ENCODE measurements around the gene C19orf44.
"Not testable (repeated sequence)": the region's sequence is repeated elsewhere in the genome, so short reads cannot be mapped to it uniquely, and the experiment has no call there.

Gene C19orf44

GRCh38 chr19:16535381-16535780 lies 39.2 kb downstream of the C19orf44 start:
- no peak for DNase-seq (ENCODE audit: low read depth in 2 of 2)

- no peak for DNase-seq (ENCODE audit: low read depth in 2 of 2)
Observed at GRCh38 chr19:16536130-16536529, 39.9 kb downstream of the C19orf44 start.

- DNase-seq (ENCODE audit: low read depth in 2 of 2) = no peak
Observed at GRCh38 chr19:16537111-16537510, 40.9 kb downstream of the C19orf44 start.

GRCh38 chr19:16540948-16541347 lies 44.8 kb downstream of the C19orf44 start:
- DNase-seq (ENCODE audit: low read depth in 2 of 2) = no peak

GRCh38 chr19:16541526-16542044 lies 45.4 kb downstream of the C19orf44 start:
- no peak for DNase-seq (ENCODE audit: low read depth in 2 of 2)

- peak; percentile 86 to 90 for DNase-seq (ENCODE audit: low read depth in 2 of 2)
Observed at GRCh38 chr19:16542045-16542909, 46.1 kb downstream of the C19orf44 start, which contains the start of gene CHERP. Gene CHERP (minus strand): TSS chr19:16542437. CDS start chr19:16542378, 59 bp downstream.

GRCh38 chr19:16542910-16543472 lies 46.8 kb downstream of the C19orf44 start:
- no peak for DNase-seq (ENCODE audit: low read depth in 2 of 2)

GRCh38 chr19:16543734-16544133 lies 47.5 kb downstream of the C19orf44 start:
- not testable (repeated sequence) for DNase-seq (ENCODE audit: low read depth in 2 of 2)

GRCh38 chr19:16544473-16545231 lies 48.5 kb downstream of the C19orf44 start:
- DNase-seq (ENCODE audit: low read depth in 2 of 2) = no peak

GRCh38 chr19:16548956-16549355 lies 52.8 kb downstream of the C19orf44 start:
- no peak for DNase-seq (ENCODE audit: low read depth in 2 of 2)

GRCh38 chr19:16551902-16552301 lies 55.7 kb downstream of the C19orf44 start:
- not testable (repeated sequence) for DNase-seq (ENCODE audit: low read depth in 2 of 2)

GRCh38 chr19:16554776-16555175 lies 58.6 kb downstream of the C19orf44 start:
- DNase-seq (ENCODE audit: low read depth in 2 of 2) = no peak

GRCh38 chr19:16559780-16560276 lies 63.6 kb downstream of the C19orf44 start:
- DNase-seq (ENCODE audit: low read depth in 2 of 2) = no peak

GRCh38 chr19:16561382-16561781 lies 65.2 kb downstream of the C19orf44 start:
- DNase-seq (ENCODE audit: low read depth in 2 of 2) = no peak

- no peak for DNase-seq (ENCODE audit: low read depth in 2 of 2)
Observed at GRCh38 chr19:16562608-16563025, 66.4 kb downstream of the C19orf44 start.

- DNase-seq (ENCODE audit: low read depth in 2 of 2) = no peak
Observed at GRCh38 chr19:16564842-16565241, 68.6 kb downstream of the C19orf44 start.

- peak in 1 of 2 donors; percentile 45 for DNase-seq (ENCODE audit: low read depth in 2 of 2)
Observed at GRCh38 chr19:16566161-16566560, 70.0 kb downstream of the C19orf44 start.

GRCh38 chr19:16566702-16567101 lies 70.5 kb downstream of the C19orf44 start:
- DNase-seq (ENCODE audit: low read depth in 2 of 2) = no peak

GRCh38 chr19:16569609-16570320 lies 73.6 kb downstream of the C19orf44 start:
- DNase-seq (ENCODE audit: low read depth in 2 of 2) = no peak
